Activated naive CD4-positive, alpha-beta T cell treated with anti-CD3 and anti-CD28 coated beads for 36 hours (primary cell): ENCODE results near the gene SRR. TPM values are rescaled to one million over a fixed set of nuclear protein-coding genes. Genes with fewer than 3 reads are reported as not detected.

ENCODE experiments used
- total RNA-seq, 2 experiments: library from RNA; stranded (reverse); gene quantifications; one replicate each; pipeline ENCODE4 v1.2.3, GENCODE V29; 2021

SRR gene
- total RNA-seq, 2 experiments from 2014 or later = 8.9 to 10.2 TPM

Other genes with a start within 250 kb of the SRR start
- 10 to 100 TPM; 14.8 TPM for gene HIC1, start 248.8 kb upstream of the SRR start, total RNA-seq
- 10 to 100 TPM; 18.8 to 20.7 TPM for gene SMG6, start 165 bp upstream of the SRR start, total RNA-seq
- 10 to 100 TPM; 51.1 to 51.5 TPM for gene TSR1, start 32.5 kb downstream of the SRR start, total RNA-seq
- gene SGSM2, start 33.6 kb downstream of the SRR start, total RNA-seq = 10 to 100 TPM; 20.3 to 22.0 TPM
- 10 to 100 TPM; 13.1 to 17.0 TPM for gene MNT, start 97.1 kb downstream of the SRR start, total RNA-seq
- gene METTL16, start 207.9 kb downstream of the SRR start, total RNA-seq = 10 to 100 TPM; 44.8 to 45.5 TPM